ENCODE results near the gene CNTROB.
"Not testable (repeated sequence)": the region's sequence is repeated elsewhere in the genome, so short reads cannot be mapped to it uniquely, and the experiment has no call there.

The CNTROB gene

DNA sequence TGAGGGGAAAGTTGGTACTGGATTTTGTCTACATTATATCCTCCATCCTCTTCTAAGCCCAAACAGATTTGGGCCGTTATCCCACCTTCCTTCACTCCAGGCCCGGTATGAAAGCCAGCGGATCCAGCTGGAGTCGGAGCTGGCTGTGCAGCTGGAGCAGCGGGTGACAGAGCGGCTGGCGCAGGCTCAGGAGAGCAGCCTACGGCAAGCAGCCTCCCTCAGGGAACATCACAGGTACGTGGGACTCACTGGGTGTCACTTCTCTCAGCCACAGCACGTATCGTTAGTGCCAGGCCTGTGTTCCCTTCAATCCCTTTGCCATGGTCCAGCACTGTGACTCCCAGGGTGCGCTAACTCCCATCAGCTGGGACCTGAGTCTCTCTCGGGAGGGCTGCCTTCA, 11.3 kb downstream of the CNTROB start:
- DNase-seq (ENCODE audit: low spot score), result no peak

DNA sequence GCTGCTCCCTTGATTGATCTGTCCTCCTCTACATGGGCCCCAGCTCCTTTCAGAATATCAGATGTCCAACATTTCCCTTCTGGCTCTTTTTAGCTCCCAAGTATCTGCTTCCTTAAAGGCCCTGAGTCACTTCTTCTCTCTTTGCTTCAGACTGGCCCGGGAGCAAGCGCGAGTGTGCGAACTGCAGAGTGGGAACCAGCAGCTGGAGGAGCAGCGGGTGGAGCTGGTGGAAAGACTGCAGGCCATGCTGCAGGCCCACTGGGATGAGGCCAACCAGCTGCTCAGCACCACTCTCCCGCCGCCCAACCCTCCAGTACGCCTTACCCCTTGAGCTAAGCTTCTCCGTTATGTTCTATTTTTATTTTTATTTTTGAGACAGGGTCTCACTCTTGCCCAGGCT, 12.3 kb downstream of the CNTROB start:
- no peak for DNase-seq (ENCODE audit: low spot score)

DNA sequence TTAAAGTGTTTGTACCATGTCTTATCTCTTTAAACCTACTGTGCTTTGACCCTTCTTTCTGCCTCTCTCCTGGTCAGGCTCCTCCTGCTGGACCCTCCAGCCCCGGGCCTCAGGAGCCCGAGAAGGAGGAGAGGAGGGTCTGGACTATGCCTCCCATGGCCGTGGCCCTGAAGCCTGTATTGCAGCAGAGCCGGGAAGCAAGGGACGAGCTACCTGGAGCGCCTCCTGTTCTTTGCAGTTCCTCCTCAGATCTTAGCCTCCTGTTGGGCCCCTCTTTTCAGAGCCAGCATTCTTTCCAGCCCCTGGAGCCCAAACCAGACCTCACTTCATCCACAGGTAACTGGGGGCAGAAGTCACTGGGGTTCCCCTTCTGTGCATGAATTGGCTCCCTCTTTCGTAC, 13.6 kb downstream of the CNTROB start:
- DNase-seq (ENCODE audit: low spot score), result no peak

- no peak for DNase-seq (ENCODE audit: low spot score)
Observed at GRCh38 chr17:7946441-7946840, 14.4 kb downstream of the CNTROB start.

GRCh38 chr17:7947651-7948050, 15.6 kb downstream of the CNTROB start:
- peak; percentile 50 for DNase-seq (ENCODE audit: low spot score)

DNA sequence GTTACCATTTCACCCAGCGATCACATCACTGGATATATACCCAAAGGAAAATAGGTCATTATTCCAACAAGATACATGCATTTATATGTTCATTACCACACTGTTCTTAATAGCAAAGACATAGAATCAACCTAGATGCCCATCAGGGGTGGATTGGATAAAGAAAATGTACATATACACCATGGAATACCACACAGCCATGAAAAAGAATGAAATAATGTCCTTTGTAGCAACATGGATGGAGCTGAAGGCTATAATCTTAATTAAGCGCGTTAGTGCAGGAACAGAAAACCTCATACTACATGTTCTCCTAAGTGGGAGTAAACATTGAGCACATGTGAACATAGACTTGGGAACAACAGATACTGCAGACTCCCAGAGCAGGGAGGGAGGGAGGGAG, 18.6 kb downstream of the CNTROB start:
- no peak for DNase-seq (ENCODE audit: low spot score)

DNA sequence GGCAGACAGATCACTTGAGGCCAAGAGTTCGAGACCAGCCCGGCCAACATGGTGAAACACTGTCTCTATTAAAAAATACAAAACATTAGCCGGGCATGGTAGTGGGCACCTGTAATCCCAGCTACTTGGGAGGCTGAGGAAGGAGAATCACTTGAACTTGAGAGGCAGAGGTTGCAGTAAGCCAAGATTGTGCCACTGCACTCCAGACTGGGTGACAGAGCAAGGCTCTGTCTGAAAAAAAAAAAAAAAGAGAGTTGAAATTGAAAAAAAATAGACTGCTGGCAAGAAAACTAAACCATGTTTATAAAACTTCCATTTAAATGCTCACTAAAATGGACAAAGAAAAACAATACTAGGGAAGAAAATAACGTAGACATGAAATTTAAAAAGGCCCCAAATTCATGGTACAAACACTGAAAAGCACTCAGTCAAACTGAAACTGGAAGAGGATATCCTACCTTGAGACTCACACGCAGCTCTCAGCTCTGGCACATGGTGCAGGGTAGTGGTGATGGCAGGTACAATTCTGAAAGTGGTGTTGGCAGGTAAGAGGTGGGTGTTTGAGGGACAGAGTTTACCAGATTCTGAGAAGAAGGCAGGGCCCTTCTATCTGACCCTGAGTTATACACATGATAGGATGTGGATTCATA, 19.3 kb downstream of the CNTROB start:
- DNase-seq (ENCODE audit: low spot score), result no peak

DNA sequence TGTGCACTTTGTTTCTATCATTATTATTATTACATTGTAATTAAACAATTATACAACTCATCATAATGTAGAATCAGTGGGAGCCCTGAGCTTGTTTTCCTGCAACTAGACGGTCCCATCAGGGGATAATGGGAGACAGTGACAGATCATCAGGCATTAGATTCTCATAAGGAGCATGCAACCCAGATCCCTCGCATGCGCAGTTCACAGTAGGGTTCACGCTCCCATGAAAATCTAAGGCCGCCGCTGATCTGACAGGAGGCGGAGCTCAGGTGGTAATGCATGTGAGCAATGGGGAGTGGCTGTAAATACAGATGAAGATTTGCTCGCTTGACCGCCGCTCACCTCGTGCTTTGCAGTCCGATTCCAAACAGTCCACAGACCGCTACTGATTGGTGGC, 21.3 kb downstream of the CNTROB start:
- not testable (repeated sequence) for DNase-seq (ENCODE audit: low spot score)

- no peak for DNase-seq (ENCODE audit: low spot score)
Observed at GRCh38 chr17:7955414-7956227, 23.6 kb downstream of the CNTROB start.

DNA sequence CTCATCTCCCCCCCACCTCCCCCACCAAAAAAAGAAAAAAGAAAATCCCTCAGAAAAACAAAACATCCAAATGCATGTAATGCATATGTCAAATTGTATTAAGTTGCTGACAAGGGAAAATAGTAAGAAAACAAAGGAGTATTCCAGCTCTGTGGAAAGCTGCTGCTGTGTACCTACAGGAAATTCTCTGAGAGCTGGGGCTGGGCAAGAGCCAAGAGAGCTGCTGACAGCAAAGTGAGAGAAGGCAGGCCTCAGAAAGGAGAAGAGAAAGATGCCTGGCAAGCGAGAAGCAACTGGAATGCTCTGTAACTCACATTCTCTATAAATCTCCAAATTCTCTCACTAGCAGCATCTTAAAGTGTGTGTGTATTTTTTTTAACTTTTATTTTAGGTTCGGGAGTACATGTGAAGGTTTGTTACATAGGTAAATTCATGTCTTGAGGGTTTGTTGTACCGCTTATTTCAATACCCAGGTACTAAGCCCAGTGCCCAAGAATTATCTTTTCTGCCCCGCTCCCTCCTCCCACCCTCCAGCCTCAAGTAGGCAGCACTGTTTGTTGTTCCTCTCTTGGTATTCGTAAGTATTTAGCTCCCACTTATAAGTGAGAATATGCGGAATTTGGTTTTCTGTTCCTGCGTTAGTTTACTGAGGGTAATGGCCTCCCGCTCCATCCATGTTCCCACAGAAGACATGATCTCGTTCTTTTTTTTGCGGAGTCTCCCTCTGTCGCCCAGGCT, 24.4 kb downstream of the CNTROB start:
- peak; percentile 37 for DNase-seq (ENCODE audit: low spot score)

- DNase-seq (ENCODE audit: low spot score), result no peak
Observed at GRCh38 chr17:7959503-7960253, 27.7 kb downstream of the CNTROB start.

- DNase-seq (ENCODE audit: low spot score), result no peak
Observed at GRCh38 chr17:7961421-7961820, 29.4 kb downstream of the CNTROB start.

DNA sequence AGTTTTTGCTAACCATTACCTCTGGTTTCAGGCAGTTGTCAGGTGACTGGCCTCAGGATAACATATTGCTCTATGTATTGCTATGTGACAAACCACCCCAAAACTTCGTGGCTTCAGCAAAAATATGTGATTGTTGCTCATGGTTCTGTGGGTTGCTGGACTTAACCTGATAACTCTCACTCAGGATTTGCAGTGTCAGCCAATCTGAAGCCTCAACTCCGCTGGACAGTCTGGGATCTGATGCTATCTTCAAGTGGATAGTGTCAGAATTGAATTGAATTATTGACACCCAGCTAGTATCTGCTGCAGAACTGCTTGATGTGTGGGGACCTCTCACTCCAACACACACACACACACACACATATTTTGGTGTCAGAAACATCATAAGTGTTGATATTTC, 35.7 kb downstream of the CNTROB start:
- DNase-seq (ENCODE audit: low spot score), result no peak

DNA sequence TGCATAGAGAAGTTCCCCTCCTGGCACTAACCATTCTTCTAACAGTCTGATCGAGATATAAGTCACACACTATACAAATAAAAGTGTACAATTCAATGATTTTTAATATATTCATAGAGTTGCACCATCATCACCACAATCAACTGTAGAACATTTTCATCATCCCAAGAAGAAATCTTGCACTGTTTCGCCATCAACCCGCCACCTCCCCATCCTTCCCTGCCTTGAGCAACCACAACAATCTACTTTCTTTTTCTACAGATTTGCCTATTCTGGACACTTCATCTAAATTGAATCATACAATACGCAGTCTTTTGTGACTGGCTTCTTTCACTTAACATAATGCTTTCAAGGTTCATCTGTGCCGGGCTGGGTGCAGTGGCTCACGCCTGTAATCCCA, 37.4 kb downstream of the CNTROB start:
- DNase-seq (ENCODE audit: low spot score), result no peak

DNA sequence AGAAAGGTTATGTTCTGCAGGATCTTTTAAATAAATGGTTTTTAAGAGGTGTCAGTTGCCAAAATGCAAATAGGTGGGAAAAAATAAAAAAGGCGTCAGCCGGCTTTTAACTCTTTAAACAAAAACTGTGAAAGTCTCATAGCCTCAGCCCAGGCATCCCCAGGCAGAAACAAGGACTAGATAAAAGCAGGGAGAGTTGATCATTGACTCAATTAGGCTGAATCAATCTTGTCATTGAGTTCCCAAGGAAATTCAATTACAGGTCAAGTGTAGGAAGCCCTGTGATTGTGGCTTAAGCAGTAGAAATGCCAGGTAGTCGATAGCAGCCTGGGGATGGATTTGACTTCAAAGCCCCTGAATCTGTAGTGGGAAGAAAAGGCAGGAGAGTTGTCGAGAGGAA, 39.6 kb downstream of the CNTROB start:
- no peak for DNase-seq (ENCODE audit: low spot score)

DNA sequence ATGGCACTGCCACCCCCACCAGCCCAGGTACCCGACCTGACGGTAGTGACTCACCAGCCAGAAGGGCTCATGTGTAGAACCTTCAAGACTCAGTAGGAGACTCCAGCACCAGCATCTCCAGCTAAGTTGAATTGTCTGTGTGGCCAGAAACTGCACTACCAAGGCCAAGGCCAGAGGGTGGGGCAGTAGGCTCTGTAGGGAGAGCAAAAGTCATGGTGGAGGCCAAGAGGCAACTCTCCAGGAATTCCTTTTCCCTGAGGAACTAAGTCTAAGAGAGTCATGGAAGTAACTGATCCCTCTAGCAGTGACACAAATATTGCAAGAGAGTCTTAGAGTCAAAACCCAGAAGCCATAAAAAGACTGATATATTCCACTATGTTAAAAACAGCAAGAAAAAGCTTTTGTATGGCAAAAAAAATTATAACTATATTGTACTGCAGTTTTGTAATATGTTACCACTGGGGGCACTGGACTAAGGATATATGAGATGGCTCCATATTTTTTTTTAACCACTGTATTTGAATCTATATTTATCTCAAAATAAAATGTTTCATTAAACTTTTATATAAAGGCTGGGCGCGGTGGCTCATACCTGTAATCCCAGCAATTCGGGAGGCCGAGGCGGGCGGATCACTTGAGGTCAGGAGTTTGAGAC, 40.3 kb downstream of the CNTROB start:
- no peak for DNase-seq (ENCODE audit: low spot score)

- no peak for DNase-seq (ENCODE audit: low spot score)
Observed at GRCh38 chr17:7974638-7975131, 42.7 kb downstream of the CNTROB start.

DNA sequence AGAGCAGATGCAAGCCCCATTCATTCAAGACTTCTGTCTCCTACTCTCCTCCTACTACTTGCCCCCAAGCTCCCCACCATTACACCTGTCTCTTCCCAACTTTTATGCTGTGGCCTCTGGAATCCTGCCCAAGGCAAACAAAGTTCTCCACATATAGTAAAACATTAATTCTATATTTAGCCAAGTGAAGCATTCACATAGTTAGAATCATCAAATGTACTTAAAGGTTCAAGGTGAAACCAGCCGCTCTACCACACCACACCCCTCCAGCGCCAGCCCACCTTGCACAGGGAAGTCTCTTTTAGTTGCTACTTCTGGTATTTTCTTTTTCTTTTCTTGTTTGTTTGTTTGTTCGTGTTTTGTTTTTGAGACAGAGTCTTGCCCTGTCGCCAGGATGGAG, 45.0 kb downstream of the CNTROB start:
- DNase-seq (ENCODE audit: low spot score), result no peak

DNA sequence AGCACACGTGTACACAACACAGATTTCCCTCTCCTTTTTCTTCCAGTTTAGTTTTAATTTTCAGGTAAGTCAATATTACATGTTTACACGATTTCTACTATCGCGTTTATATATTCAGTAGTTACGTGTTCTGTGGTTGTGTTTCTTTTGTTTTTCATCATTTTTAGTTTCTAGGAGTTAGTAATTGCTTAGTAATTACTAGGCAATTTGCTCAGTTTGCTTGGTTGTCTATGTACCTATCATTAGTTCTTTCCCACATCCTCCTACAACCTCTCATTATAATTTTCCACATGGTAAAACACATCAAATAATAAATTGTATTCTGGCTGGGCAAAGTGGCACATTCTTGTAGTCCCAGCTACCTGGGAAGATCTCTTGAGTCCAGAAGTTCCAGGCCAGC, 45.8 kb downstream of the CNTROB start:
- no peak for DNase-seq (ENCODE audit: low spot score)

DNA sequence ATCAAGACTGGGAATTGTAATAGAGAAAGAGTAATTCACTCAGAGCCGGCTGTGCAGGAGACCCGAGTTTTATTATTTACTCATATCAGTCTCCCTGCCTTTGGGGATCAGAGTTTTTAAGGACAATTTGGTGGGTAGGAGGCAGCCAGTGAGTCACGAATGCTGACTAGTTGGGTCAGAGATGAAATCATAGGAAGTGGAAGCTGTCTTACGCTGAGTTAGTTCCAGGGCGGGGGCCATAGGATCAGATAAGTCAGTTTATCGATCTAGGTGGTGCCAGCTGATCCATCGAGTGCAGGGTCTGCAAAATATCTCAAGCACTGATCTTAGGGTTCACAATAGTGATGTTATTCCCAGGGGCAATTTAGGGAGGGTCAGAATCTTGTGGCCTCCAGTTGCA, 50.2 kb downstream of the CNTROB start:
- DNase-seq (ENCODE audit: low spot score), result peak; percentile 56

- no peak for DNase-seq (ENCODE audit: low spot score)
Observed at GRCh38 chr17:7982666-7983065, 50.7 kb downstream of the CNTROB start.

DNA sequence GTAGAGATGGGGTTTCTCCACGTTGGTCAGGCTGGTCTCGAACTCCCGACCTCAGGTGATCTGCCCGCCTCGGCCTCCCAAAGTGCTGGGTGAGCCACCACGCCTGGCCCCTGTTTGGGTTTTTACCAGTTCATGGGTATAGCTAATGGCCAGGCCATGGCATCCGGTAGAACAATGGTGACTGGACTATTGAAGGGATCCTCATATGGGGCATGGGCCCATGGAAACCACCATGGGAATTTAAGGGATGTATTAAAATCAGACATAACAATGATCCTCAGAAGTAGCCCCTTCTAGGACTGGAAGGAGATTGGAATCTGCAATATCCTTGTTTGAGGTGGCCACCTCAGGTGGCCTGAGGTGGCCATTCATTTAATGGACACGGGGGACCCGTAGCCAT, 52.9 kb downstream of the CNTROB start:
- DNase-seq (ENCODE audit: low spot score), result no peak
